ENCODE measurements around the gene TRAPPC2. TPM values are rescaled to one million over a fixed set of nuclear protein-coding genes. Genes with fewer than 3 reads are reported as not detected.
"Not testable (repeated sequence)": the region's sequence is repeated elsewhere in the genome, so short reads cannot be mapped to it uniquely, and the experiment has no call there.

TRAPPC2 gene
- polyA plus RNA-seq, 1 of the 3 experiments (the other 2 are of a cell fraction), result 10.4 TPM

GRCh38 chrX:13732246-13733067, 2.0 kb downstream of the TRAPPC2 start:
- ChIA-PET CTCF (no interaction called here), POLR2A (no interaction called here)
- no peak overlapping the region for H3K9ac ChIP-seq
- no peak for TF ChIP-seq USF2 (IDR thresholded peaks at IDR 0.05; ENCODE audit: borderline replicate concordance, low read depth, low read length)
- 0 out of 2 replicates have a peak, but pooled peaks cover 4% of the 10 kb centered on the region for H4K20me1 ChIP-seq (ENCODE audit: insufficient read depth)
- H3K4me2 ChIP-seq, result no peak overlapping the region
- no peak for DNase-seq
- WGBS (ENCODE audit: low lambda C conversion rate), result 90% methylated on average over 7 of the region's 7 CpGs
- H3K27me3 ChIP-seq (ENCODE audit: insufficient read depth), result no peaks in the 10 kb centered on the region
- H3K27ac ChIP-seq (ENCODE audit: low read depth in 2 of 2, low read length in 1 of 2), result no peak overlapping the region
- H2AFZ ChIP-seq (ENCODE audit: low read depth), result no peak overlapping the region
- peaks cover 4 to 19% of the 10 kb centered on the region in 2 experiments; a peak in 3 of 4 replicates for H3K4me1 ChIP-seq (ENCODE audit: control insufficient read depth in 1 of 2, insufficient read depth in 2 of 2, low read depth in 1 of 2, low read length in 1 of 2)
- H3K36me3 ChIP-seq (replicated peaks in 1 of 2; ENCODE audit: control insufficient read depth in 1 of 2, insufficient read depth in 2 of 2, low read length in 1 of 2), result peaks cover 16 to 19% of the 10 kb centered on the region in 2 experiments
- H3K9me2 ChIP-seq, result no peaks in the 10 kb centered on the region
- no peak overlapping the region for H3K4me3 ChIP-seq (ENCODE audit: low read depth in 2 of 2, low read length in 1 of 2)
- no peaks in the 10 kb centered on the region for H3K9me3 ChIP-seq
- no peaks in the 10 kb centered on the region for H3F3A ChIP-seq (replicated peaks; ENCODE audit: insufficient read depth)
- peaks cover 80% of the 10 kb centered on the region for H3K79me2 ChIP-seq (ENCODE audit: insufficient read depth)

- H4K20me1 ChIP-seq (ENCODE audit: insufficient read depth); CTCF ChIA-PET; DNase-seq; H2AFZ ChIP-seq (ENCODE audit: low read depth); H3F3A ChIP-seq (replicated peaks; ENCODE audit: insufficient read depth); H3K27ac ChIP-seq (ENCODE audit: low read depth in 2 of 2, low read length in 1 of 2); POLR2A ChIA-PET; H3K27me3 ChIP-seq (ENCODE audit: insufficient read depth); H3K9me2 ChIP-seq; H3K36me3 ChIP-seq (replicated peaks in 1 of 2; ENCODE audit: control insufficient read depth in 1 of 2, insufficient read depth in 2 of 2, low read length in 1 of 2); H3K9ac ChIP-seq; H3K9me3 ChIP-seq; H3K4me2 ChIP-seq; H3K4me3 ChIP-seq (ENCODE audit: low read depth in 2 of 2, low read length in 1 of 2): not testable (repeated sequence)
- Histone ChIP-seq H3K4me1 (ENCODE audit: control insufficient read depth in 1 of 2, insufficient read depth in 2 of 2, low read depth in 1 of 2, low read length in 1 of 2) (peaks cover 0 to 12% of the 10 kb centered on the region in 2 experiments; a peak in 2 of 4 replicates), H3K79me2 (ENCODE audit: insufficient read depth) (peaks cover 94% of the 10 kb centered on the region)
- WGBS (ENCODE audit: low lambda C conversion rate), result 95% methylated on average over 1 of the region's 1 CpG
Observed at GRCh38 chrX:13730523-13730922, 3.9 kb downstream of the TRAPPC2 start.

- H3F3A ChIP-seq (replicated peaks; ENCODE audit: insufficient read depth); DNase-seq; H3K36me3 ChIP-seq (replicated peaks in 1 of 2; ENCODE audit: control insufficient read depth in 1 of 2, insufficient read depth in 2 of 2, low read length in 1 of 2); H3K4me3 ChIP-seq (ENCODE audit: low read depth in 2 of 2, low read length in 1 of 2); H3K9me3 ChIP-seq; H3K4me1 ChIP-seq (ENCODE audit: control insufficient read depth in 1 of 2, insufficient read depth in 2 of 2, low read depth in 1 of 2, low read length in 1 of 2); H2AFZ ChIP-seq (ENCODE audit: low read depth); H3K9me2 ChIP-seq; H3K4me2 ChIP-seq; H3K27me3 ChIP-seq (ENCODE audit: insufficient read depth); H3K27ac ChIP-seq (ENCODE audit: low read depth in 2 of 2, low read length in 1 of 2); H3K9ac ChIP-seq; POLR2A ChIA-PET; CTCF ChIA-PET: not testable (repeated sequence)
- 95% methylated on average over 2 of the region's 2 CpGs for WGBS (ENCODE audit: low lambda C conversion rate)
- peaks cover 99% of the 10 kb centered on the region for H3K79me2 ChIP-seq (ENCODE audit: insufficient read depth)
- H4K20me1 ChIP-seq (ENCODE audit: insufficient read depth), result peaks cover 13% of the 10 kb centered on the region; the same call in 1 of the 2 replicates
Observed at GRCh38 chrX:13726583-13726982, 7.8 kb downstream of the TRAPPC2 start.

- H3F3A ChIP-seq (replicated peaks; ENCODE audit: insufficient read depth); H3K36me3 ChIP-seq (replicated peaks in 1 of 2; ENCODE audit: control insufficient read depth in 1 of 2, insufficient read depth in 2 of 2, low read length in 1 of 2); H3K27me3 ChIP-seq (ENCODE audit: insufficient read depth); H3K9me3 ChIP-seq; H3K4me3 ChIP-seq (ENCODE audit: low read depth in 2 of 2, low read length in 1 of 2); H3K9ac ChIP-seq; H3K27ac ChIP-seq (ENCODE audit: low read depth in 2 of 2, low read length in 1 of 2); H3K4me2 ChIP-seq; H3K9me2 ChIP-seq; H2AFZ ChIP-seq (ENCODE audit: low read depth); DNase-seq; H3K4me1 ChIP-seq (ENCODE audit: control insufficient read depth in 1 of 2, insufficient read depth in 2 of 2, low read depth in 1 of 2, low read length in 1 of 2); CTCF ChIA-PET; POLR2A ChIA-PET: not testable (repeated sequence)
- Histone ChIP-seq H3K79me2 (ENCODE audit: insufficient read depth) (peaks cover 97% of the 10 kb centered on the region), H4K20me1 (ENCODE audit: insufficient read depth) (peaks cover 13% of the 10 kb centered on the region; the same call in 1 of the 2 replicates)
- no CpG with 5 or more reads among the region's 9 CpGs for WGBS (ENCODE audit: low lambda C conversion rate)
Observed at GRCh38 chrX:13724878-13725277, 9.5 kb downstream of the TRAPPC2 start.
